Measurements from ENCODE around the gene PACSIN2. TPM values are rescaled to one million over a fixed set of nuclear protein-coding genes. Genes with fewer than 3 reads are reported as not detected.
A peak's percentile ranks its signal among the peaks of the same experiment; 100 is the strongest.
"Not testable (repeated sequence)": the region's sequence is repeated elsewhere in the genome, so short reads cannot be mapped to it uniquely, and the experiment has no call there.

PACSIN2 gene
- total RNA-seq, 1 donor from 2014 or later = 68.9 TPM

DNA sequence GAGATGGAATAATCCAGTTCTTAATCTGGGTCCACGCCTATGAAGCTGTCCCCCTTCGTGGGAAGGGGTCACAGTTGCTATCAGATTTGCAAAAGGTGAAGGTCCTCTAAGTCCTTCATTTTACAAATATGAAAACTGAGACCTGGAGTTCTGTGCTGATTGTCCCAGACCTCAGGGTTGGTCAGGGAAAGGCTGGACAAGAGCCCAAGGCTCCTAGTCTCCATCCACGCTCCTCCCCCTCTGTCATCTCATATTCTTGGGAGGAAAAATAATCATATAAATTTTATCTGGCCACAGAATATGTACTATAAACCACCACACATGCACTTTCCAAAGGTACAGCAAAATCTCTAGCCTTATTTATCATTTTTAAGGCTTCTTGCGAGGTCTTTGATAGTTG, 5.5 kb downstream of the PACSIN2 start:
- DNase-seq = no peak

DNA sequence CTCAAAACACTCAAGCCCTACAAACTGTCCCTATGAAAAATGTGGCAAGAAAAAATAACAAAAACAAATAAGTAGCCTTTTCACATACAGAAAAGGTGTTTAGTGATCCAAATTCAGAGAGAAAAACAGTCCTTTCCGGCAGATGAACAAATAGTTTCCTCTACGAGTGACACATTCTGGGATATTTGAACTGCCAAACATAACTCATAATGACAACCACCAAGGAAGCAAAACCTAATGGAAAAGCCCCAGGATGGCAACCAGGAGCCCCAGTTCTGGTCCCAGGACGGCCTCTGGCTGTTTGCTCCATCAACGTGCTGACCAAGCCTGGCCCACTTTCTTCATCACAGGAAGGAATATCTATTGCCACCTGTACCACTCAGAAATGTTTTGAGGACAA, 6.0 kb downstream of the PACSIN2 start:
- DNase-seq = peak; percentile 25

DNA sequence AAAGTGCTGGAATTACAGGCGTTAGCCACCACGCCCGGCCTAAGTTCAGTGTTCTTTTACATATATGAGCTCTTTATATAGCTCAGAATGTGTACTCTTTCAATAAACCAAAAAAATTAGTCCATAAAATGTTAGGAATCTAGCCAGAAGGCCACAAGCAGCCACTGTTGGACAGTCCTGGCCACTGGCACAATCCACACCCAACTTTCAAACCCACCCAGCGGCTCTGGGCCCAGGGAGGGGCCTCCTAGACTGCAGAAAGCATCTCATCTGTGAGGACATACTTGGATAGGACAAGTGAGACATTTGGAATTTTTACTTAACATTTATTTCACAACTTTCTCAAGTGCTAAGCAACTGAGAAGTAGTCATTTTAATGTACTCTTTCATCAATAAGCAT, 6.4 kb downstream of the PACSIN2 start:
- DNase-seq = no peak

DNA sequence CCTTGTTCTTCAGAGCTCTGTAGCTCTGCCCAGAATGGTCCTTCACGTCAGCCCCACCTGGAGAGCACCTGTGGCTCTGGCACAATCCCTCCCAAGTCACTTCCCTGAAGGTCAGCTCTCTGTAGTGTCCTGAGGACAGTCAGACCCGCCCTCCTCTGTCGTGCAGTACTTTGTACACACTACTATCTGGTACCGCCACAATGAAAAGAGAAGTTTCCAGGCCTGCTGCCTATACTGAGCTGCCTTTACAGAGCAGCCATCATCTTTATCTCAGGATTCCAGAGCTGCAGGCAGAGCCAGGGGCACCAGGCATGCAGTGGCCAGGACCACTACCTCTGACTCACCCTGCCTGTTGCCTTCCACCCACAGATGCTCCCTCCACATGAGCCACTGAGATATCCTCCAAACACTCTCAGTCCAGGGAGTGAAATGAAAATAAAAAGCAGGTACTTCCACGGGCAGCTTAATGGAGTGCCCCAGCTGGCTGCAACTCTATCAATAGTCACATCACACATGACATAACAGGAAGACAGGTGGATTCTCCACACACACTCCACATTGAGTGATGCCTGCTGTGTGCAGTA, 7.3 kb downstream of the PACSIN2 start:
- DNase-seq = peak; percentile 50

DNA sequence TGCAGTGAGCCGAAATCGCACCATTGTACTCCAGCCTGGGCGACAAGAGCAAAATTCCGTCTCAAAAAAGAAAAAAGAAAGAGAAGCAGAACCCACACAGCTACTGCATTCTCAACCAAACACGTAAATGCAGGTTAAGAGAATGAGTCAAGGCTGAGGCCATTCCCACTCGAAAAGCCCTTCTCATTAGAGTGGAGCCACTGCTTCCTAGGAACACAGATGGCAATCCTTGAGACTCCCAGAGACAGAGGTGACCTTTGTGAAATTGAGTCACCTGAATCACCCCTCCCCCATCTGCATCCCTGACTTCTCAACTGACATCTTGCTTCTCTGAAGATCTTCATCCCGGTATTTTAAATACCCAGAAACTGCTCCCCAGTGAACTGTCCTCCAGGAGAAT, 8.2 kb downstream of the PACSIN2 start:
- DNase-seq = no peak

DNA sequence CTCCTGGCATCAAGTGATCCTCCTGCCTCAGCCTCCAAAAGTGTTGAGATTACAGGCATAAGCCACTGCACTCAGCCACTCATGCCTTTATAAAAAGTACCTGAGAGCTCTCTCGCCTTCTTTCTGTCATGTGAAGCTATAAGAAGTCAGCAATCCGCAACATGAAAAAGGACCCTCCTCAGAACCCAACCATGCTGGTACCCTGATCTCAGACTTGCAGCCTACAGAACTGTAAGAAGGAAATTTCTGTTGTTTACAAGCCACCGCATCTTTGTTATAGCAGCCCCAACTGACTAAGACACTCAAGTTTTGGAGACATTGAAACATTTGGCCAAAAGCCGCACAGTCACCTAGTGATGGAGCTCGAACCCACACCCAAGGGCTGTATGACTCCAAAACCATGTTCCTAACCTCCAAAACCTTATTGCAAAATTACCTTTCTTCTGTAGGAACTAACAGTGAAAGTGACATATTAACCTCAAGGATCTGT, 8.9 kb downstream of the PACSIN2 start:
- no peak for DNase-seq

DNA sequence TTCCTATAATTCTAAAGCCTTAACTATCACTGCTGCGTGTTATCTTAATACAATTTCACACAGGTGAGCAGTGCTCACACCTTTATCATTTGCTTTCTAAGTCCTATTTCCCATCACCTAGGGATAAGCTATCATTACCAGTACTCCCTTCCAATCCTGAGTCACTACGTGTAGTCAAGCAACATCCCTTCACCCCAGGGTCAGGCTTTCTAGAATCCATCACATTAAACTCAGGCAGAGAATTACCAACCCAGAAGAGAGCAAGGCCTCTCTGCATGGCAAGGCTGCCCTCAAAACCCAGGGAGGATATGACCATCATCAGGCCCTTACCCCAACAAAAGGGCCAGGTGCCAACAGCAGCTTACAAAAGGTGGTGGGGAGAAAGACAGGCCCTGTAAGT, 9.8 kb downstream of the PACSIN2 start:
- no peak for DNase-seq

DNA sequence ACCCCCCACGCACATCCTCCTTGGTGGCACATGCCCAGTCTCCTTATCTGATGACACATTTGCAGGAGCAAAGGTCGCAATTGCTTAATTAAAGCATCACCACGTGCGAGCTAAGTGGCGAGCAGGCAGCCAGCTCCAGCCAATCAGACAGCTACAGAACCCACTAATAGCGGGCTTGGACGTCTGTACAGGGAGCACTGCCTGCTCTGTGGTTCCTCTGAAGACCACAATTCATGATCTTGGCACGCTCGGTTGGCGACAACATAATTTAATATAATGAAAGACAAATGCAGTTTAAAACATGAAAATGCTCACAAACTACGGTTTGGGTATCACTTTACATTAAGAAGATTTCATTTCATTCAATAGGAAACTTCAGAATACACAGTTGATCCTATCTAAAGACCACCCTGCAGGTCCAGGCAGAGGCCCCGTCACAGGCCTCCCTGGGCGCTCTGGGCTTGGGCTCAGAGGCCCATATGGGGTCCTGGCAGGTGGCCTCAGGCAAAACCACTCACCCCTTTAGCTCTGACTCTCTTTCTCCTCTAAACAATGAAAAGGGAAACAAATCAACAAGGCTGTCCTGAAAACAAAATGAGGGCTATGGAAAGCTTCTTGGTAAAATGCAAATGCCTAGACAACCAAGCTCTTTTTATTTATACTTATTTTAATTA, 10.4 kb downstream of the PACSIN2 start:
- DNase-seq = no peak

DNA sequence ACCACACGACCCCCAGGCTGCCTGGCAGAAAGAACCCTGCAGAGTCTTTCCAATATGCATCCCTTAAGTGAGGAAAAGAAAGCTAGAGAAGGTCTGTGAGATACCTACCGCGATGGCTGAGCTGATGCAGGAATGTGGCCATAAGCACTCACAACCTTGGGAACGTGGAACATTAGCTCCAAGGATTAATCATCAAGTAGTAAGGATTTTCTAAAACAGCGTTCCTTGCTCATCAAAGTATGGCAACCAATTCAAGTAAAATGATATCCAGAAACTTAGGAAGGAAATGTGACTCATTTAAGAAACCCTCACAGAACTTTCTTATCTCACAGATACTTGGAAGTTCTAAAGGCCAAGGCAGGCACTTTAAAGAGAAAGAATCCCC, 12.8 kb downstream of the PACSIN2 start:
- DNase-seq = peak; percentile 82

DNA sequence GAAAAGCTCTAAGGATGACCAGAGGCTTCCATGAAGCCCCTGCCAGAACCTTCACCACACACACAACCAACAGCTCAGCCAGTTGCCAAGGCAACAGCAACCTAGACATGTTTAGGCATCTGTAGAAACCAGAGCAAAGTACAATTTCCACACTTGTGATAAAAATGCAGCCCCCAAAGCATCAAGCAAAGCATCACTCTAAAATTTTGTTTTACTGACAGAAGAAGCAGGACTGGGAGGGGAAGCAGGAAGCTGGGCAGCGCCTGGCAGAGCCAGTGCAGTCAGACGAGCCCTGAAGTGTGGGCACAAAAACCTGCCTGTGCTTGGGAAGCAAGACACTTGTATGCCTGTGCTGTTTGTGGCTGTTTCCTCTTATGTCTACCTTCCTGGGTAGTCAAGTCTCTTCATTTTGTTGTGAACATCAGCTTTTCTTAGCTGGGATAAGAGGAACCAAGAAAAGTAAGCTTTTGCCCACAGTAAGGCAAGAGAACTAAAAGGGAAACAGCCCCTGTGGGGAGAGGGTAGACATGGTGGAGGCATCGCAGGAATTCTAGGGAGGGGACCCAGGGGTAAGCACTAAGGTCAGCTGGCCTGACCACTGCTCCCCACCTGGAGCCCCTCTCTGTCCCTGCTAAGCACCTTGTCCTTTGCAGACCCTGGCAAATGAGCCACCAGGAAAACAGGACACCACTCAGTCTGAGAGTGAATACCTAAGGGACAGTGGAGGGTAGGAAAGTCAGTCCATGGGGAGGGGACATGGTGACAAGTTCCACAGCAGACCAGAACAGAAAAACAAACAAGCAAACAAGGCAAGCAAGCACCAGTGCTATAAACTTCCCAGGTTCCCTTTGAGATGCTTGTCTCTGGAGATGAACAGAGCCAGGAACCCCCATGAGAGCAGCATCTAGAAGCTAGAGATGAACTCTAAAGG, 13.4 kb downstream of the PACSIN2 start:
- peak; percentile 38 for DNase-seq

DNA sequence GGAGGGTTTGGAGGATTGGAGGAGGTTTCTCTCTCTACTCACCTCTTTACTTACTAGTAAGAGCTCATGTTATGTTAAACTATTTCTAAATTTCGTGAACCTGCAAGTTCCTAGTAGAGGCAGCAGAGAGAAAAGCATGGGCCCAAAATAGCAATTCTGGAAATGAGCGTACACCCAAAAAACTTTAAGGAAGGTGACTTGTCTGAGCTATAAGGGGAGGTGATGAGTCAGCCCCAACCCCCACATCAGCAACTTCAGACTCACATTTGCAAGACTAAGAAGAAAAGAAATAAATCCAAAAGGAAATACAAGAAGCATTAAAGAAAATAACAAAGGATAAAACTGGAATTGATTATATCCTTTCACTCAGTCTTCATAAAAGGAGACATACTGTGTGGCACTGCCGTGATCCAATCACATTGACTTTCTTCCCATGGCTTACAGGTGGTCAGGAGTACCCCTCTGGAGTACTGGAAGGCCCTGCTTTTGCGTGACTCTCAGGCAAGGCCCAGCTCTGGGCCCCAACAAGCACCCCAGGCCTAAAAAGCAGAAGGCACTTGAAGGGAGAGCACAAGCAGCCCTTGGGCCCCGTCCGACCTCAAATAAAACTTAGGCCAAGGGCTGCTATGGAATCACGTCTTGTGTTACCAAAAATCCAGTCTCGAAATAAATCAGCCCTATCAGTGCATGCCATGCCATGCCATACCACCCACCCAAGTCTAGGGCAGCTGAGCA, 14.3 kb downstream of the PACSIN2 start:
- DNase-seq = peak; percentile 43

DNA sequence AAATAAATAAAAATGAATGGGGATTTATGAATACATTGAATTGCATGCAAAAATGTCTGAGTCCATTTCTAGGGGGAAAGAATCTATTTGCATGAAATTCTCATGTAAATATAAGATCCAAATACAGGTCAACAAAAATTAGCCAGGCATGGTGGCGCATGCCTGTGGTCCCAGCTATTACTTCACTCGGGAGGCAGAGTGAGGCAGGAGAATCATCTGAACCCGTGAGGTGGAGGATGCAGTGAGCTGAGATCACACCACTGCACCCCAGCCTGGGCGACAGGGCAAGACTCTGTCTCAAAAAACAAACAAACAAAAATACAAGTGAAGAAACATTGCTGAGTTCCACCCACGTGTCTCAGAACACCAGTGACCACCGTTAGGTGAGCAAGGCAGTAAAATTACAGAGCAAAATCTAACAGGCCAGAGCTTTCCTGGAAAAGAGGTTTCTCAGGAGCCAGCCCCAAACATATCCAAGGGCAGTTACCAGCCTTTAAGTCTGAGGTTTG, 17.3 kb downstream of the PACSIN2 start:
- DNase-seq = no peak

DNA sequence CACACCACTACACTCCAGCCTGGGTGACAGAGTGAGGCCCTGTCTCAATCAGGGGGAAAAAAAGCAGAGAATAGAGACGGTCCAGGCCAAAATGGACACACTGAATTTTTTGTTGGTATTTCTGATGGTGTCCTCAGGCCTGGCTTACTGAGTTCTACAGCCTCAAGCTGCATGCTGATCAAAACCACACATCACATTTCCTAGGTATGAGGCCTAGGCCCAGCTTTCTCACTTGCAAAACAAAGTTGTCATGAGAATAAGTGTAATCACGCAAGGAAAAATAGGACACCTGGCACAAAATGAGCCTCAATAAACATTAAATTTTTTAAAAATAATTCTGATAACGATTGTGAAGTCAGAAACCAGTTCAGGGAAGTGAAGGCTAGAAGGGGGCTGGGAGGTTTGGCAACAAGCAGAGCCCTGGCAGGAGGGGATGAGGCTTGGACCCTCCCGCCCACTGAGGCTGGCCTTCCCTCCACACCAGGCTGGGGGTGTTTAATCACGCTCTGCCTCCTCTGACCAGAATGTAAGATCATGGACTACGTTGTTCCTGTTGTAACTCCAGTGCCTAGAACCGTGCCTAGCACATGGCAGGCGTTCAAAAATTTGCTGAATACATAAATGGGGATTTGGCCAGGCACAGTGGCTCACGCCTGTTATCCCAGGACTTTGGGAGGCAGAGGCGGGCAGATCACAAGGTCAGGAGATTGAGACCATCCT, 18.1 kb downstream of the PACSIN2 start:
- no peak for DNase-seq

DNA sequence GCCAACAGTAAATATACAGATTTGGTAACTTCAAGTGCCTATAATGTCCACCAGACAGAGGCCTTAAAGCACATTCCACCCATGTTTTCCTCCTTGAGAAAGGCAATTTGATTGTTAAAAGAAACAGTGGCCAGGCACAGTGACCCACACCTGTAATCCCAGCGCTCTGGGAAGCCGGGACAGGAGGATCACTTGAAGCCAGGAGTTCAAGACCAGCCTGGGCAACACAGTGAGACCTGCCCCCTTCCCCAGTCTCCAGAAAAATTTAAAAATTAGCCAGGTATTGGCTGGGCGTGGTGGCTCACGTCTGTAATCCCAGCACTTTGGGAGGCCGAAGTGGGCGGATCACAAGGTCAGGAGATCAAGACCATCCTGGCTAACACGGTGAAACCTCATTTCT, 19.3 kb downstream of the PACSIN2 start:
- not testable (repeated sequence) for DNase-seq

DNA sequence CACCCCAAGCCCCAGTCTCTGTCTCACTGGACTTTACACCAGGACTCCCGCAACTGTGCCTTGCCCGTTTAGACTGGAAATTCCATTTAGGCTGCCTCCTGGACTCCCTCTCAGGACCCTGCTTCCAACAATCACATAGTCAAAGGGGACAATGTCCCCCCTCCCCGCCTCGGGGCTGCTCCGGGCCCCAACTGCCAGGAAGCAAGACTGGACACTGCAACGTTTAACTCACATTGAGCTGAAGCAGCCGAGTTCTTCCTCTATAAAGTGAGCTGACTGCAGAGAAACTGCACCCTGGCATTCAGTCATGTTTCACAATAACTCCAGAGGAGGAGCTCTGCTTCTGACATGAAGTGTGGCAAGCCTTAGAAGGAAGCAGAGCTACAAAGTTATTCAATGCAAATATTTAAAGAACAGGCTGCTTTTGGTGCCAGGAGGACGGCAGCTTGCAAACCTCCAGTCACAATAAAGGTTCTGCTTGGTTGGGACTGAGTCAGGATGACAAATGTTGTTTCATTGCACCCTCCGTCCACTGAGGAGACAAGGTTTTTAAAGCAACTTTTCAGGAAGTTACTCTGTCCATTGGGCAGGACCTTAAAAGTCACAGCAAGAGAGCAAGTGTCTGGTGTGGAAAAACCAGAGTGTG, 19.9 kb downstream of the PACSIN2 start:
- DNase-seq = peak; percentile 58

DNA sequence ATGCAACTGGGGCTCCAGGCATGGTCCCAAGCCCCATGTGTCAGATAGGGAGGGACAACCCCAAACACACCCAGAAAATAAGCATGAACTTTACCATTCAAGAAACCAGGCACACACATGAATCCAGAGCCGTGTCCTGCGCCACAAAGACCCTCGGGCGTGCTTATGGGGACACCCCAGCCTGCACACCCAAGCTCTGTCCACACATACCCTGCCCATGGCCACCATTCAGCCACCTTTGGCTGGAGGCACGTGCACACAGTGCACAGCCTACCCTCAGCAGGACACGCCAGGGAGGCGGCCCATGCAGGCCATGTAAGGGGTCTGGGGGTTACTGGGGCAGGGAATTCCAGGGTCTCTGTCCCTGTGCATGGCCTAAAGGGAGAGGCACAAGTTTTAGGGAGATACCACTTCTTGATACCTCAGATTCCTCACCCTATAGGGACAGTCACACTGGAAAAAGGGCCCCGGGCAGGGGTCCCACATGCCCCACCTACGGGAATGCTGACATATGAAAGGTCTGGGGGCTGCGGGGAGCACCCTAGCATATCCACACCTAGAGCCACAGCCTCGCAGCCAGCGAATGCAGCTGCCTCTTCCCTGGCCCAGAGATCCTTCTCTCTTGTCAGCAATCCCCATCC, 20.6 kb downstream of the PACSIN2 start:
- no peak for DNase-seq

DNA sequence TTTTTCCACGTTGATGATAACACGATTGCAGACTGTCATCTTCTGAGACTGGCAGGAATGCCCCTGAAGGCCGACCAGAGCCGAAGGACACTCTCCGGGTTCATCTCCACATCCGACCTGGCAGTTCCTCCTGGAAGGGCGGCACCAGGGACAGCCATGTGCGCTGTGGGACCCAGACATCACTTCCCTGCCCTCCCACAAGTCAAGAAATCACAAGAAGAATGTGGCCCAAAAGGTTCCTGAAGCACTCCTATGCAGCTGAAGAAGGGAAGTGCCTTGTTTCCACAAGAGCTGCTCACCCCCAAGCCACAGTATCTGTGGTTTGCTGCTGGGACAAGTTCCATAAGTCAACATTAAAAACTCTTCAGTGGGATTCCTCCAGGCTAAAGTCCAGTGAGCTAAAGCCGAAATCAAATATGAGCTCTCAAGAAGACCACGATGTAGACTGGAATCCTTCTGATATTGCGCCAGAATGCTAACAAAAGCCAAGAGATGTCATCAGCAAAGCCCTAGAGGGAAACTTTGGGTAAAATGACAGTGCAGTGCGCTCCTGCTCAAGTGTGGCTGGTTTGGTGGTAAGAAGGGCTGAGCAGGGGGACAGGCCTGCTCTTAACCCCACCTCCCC, 21.2 kb downstream of the PACSIN2 start:
- no peak for DNase-seq

DNA sequence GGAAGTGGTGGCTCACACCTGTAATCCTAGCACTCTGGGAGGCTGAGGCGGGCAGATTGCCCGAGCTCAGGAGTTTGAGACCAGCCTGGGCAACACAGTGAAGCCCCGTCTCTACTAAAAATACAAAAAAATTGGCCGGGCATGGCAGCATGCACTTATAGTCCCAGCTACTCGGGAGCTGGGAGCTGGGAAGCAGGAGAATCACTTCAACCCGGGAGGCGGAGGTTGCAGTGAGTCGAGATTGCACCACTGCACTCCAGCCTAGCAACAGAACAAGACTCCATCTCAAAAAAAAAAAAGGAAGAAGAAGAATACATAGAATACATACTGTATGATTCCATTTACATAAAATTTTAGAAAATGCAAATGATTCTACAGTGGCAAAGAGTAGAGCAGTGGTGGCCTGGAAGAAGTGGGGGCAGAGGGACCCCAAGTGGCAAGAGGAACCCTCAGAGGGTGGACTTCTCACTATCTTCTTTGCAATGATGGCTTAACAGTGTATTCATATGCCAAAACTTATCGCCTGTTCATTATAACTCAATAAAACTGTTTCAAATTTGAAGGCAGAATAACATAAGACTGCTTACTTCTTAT, 22.0 kb downstream of the PACSIN2 start:
- no peak for DNase-seq

DNA sequence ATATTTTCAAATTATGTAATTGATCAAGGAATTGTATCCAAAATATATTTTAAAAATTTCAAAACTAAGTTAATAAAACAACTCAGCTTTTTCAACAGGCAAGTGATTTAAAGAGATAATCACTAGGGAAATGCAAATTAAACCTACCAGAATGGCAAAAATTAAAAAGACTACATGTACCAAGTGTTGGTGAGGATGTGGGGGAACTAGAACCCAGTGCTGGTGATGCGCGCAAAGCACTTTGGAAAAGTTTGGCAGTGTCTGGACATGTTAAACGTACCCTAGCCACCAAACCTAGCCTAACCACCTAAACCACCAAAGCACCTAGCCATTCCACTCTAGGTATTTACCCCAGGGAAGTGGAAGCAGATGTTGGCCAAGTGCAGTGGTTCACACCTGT, 22.9 kb downstream of the PACSIN2 start:
- no peak for DNase-seq

Data from dermis blood vessel endothelial cell (primary cell).